ENCODE results near the gene DNMBP. TPM values are rescaled to one million over a fixed set of nuclear protein-coding genes. Genes with fewer than 3 reads are reported as not detected.

Gene DNMBP
- total and polyA plus RNA-seq, 2 donors (not counting 3 experiments of a cell fraction or from before 2014, with no cell fraction given) = 32.0 to 53.4 TPM

GRCh38 chr10:99874341-99875085, 135.2 kb downstream of the DNMBP start:
- intact Hi-C loops (cut with micrococcal nuclease) = no loop called here
- H3K9ac ChIP-seq (replicated peaks; ENCODE audit: extremely low read depth, insufficient read depth, low read length) = no peak overlapping the region
- peaks cover 7% of the 10 kb centered on the region for H3K79me2 ChIP-seq (ENCODE audit: control insufficient read depth, insufficient read depth, low read length)
- no peak overlapping the region for H3K4me3 ChIP-seq (replicated peaks in 1 of 3; ENCODE audit: insufficient read depth in 1 of 3, low read depth in 1 of 3, low read length in 3 of 3)
- ChIA-PET POLR2A (no interaction called here), CTCF (interaction anchor here (0.7 to 1.9 kb wide), 3 partner anchors 15 to 135 kb away, joined by 3 to 5 read pairs (median 4); partner anchors contain the start of gene DNMBP)
- DNase-seq (ENCODE audit: low read depth, low spot score) = no peak
- H3K27ac ChIP-seq (ENCODE audit: insufficient read depth, low read depth, low read length) = no peak overlapping the region
- no TSS peak for BruUV-seq (replicated peaks)
- no peak for FAIRE-seq
- H3K36me3 ChIP-seq (ENCODE audit: control insufficient read depth in 2 of 2, extremely low read depth in 1 of 2, insufficient read depth in 2 of 2, low read length in 2 of 2) = peaks cover 31 to 35% of the 10 kb centered on the region in 2 experiments
- no peaks in the 10 kb centered on the region for H3K9me1 ChIP-seq (replicated peaks; ENCODE audit: control insufficient read depth, extremely low read depth, insufficient read depth, low read length)
- H3K4me1 ChIP-seq (ENCODE audit: control insufficient read depth, extremely low read depth, insufficient read depth, low read length) = peaks cover 4% of the 10 kb centered on the region
- no peaks in the 10 kb centered on the region for H3K27me3 ChIP-seq (ENCODE audit: control insufficient read depth in 2 of 2, insufficient read depth in 2 of 2, low read length in 2 of 2)
- TF ChIP-seq EZH2 (IDR thresholded peaks at IDR 0.05; ENCODE audit: borderline replicate concordance, low read depth, low read length, severe bottlenecking) = no peak
- no peak for TF ChIP-seq POLR2A (IDR thresholded peaks at IDR 0.05; ENCODE audit: low read depth, low read length)
- no peak for TF ChIP-seq GATA2 (IDR thresholded peaks at IDR 0.05; ENCODE audit: insufficient read depth, insufficient read length, low read depth, low read length)
- TF ChIP-seq MYC (IDR thresholded peaks at IDR 0.05; ENCODE audit: low read depth, low read length) = no peak
- no peak for TF ChIP-seq POLR2AphosphoS5 (IDR thresholded peaks at IDR 0.05; ENCODE audit: insufficient read depth, low read depth, low read length)
- no peaks in the 10 kb centered on the region for H3K9me3 ChIP-seq (replicated peaks; ENCODE audit: control insufficient read depth, insufficient read depth, low read length)
- H2AFZ ChIP-seq (ENCODE audit: low read depth, low read length) = no peak overlapping the region
- dilution Hi-C loops (cut with MboI; ENCODE audit: extremely low pct_ligation_motif_present, low sequenced_read_pairs) = no loop called here
- no peaks in the 10 kb centered on the region for H4K20me1 ChIP-seq (replicated peaks; ENCODE audit: control insufficient read depth, extremely low read depth, insufficient read depth, low read length)
- H3K4me2 ChIP-seq (ENCODE audit: insufficient read depth, low read length) = no peak overlapping the region

GRCh38 chr10:99873846-99874245, 135.9 kb downstream of the DNMBP start:
- Histone ChIP-seq H3K27ac (ENCODE audit: insufficient read depth, low read depth, low read length) (no peak overlapping the region), H3K9me3 (replicated peaks; ENCODE audit: control insufficient read depth, insufficient read depth, low read length) (no peaks in the 10 kb centered on the region), H4K20me1 (replicated peaks; ENCODE audit: control insufficient read depth, extremely low read depth, insufficient read depth, low read length) (no peaks in the 10 kb centered on the region), H3K9me1 (replicated peaks; ENCODE audit: control insufficient read depth, extremely low read depth, insufficient read depth, low read length) (no peaks in the 10 kb centered on the region), H3K79me2 (ENCODE audit: control insufficient read depth, insufficient read depth, low read length) (peaks cover 7% of the 10 kb centered on the region), H2AFZ (ENCODE audit: low read depth, low read length) (no peak overlapping the region), H3K4me2 (ENCODE audit: insufficient read depth, low read length) (no peak overlapping the region), H3K9ac (replicated peaks; ENCODE audit: extremely low read depth, insufficient read depth, low read length) (no peak overlapping the region), H3K4me3 (replicated peaks in 1 of 3; ENCODE audit: insufficient read depth in 1 of 3, low read depth in 1 of 3, low read length in 3 of 3) (no peak overlapping the region), H3K36me3 (ENCODE audit: control insufficient read depth in 2 of 2, extremely low read depth in 1 of 2, insufficient read depth in 2 of 2, low read length in 2 of 2) (peaks cover 31 to 33% of the 10 kb centered on the region in 2 experiments), H3K27me3 (ENCODE audit: control insufficient read depth in 2 of 2, insufficient read depth in 2 of 2, low read length in 2 of 2) (no peaks in the 10 kb centered on the region), H3K4me1 (ENCODE audit: control insufficient read depth, extremely low read depth, insufficient read depth, low read length) (peaks cover 4% of the 10 kb centered on the region)
- dilution Hi-C loops (cut with MboI; ENCODE audit: extremely low pct_ligation_motif_present, low sequenced_read_pairs) (no loop called here), intact Hi-C loops (cut with micrococcal nuclease) (no loop called here)
- DNase-seq (ENCODE audit: low read depth, low spot score) (no peak), FAIRE-seq (no peak)
- POLR2A ChIA-PET = no interaction called here
- no peak for TF ChIP-seq EZH2 (IDR thresholded peaks at IDR 0.05; ENCODE audit: borderline replicate concordance, low read depth, low read length, severe bottlenecking)
- TF ChIP-seq POLR2AphosphoS5 (IDR thresholded peaks at IDR 0.05; ENCODE audit: insufficient read depth, low read depth, low read length) = no peak
- TF ChIP-seq JUN (IDR thresholded peaks at IDR 0.05; ENCODE audit: borderline replicate concordance, insufficient read depth, insufficient read length, low read depth) = no peak
- no peak for TF ChIP-seq MAX (IDR thresholded peaks at IDR 0.05; ENCODE audit: insufficient read depth, insufficient read length)
- TF ChIP-seq FOS (IDR thresholded peaks at IDR 0.05; ENCODE audit: borderline replicate concordance, insufficient read depth, low read length) = no peak
- TF ChIP-seq CTCF (IDR thresholded peaks at IDR 0.05; ENCODE audit: extremely low read depth in 1 of 2, insufficient read depth in 1 of 2, low read depth in 1 of 2, low read length in 2 of 2) = no peak
- TF ChIP-seq MYC (IDR thresholded peaks at IDR 0.05; ENCODE audit: low read depth, low read length) = no peak
- TF ChIP-seq GATA2 (IDR thresholded peaks at IDR 0.05; ENCODE audit: insufficient read depth, insufficient read length, low read depth, low read length) = no peak
- CTCF ChIA-PET = interaction anchor here (1.9 kb wide), 1 partner anchor 28 kb away, joined by 5 read pairs; no protein-coding TSS in a partner anchor
- BruUV-seq (replicated peaks) = no TSS peak

All from endothelial cell of umbilical vein (primary cell).